A549 treated with dexamethasone at 1 μM for 4 hours (cell line): ENCODE data around the gene TMEM40. TPM values are rescaled to one million over a fixed set of nuclear protein-coding genes. Genes with fewer than 3 reads are reported as not detected.

Experiments
- total RNA-seq: library from RNA; stranded (reverse); fragments of 200-300 nt; extraction: Qiagen RNA extraction; gene quantifications from 5 replicates; pipeline ENCODE4 v1.2.3, GENCODE V29; 2022

The TMEM40 gene
- total RNA-seq, result 0.18 to 0.51 TPM (median 0.30 TPM) in 4 of 5 replicates, not detected in the other

DNA sequence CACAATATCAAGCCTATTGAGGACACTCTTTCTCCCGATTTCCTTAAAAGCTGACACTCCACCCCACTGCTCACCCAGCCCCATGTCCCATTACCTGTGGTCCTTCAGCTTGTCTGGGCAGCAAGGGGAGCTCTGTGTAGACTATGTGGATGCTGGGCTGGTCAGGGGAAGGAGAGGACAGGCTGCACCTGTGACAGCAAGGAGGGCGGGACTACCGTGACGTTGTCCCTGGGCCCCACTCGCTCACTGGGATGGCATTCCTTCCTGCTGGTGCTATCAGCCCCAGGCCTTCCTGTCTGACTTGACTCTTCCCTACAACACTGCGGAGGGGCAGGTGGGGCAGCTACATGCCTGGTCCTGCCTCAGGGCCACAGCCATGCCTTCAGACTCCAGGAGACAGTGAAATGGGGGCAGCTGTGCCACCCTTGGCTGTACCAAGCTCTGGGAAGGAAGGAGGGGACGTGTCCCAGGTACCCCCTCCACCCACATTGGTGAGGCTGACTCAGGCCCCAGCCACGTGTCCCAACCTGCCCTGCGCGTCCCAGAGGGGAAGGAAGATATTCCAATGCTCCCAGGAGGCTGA, at the start of gene TMEM40:
Gene TMEM40, minus strand, starts transcription at position 163 of the 583 bp plus-strand sequence. CDS start 9,427 bp downstream, outside the sequence.

DNA sequence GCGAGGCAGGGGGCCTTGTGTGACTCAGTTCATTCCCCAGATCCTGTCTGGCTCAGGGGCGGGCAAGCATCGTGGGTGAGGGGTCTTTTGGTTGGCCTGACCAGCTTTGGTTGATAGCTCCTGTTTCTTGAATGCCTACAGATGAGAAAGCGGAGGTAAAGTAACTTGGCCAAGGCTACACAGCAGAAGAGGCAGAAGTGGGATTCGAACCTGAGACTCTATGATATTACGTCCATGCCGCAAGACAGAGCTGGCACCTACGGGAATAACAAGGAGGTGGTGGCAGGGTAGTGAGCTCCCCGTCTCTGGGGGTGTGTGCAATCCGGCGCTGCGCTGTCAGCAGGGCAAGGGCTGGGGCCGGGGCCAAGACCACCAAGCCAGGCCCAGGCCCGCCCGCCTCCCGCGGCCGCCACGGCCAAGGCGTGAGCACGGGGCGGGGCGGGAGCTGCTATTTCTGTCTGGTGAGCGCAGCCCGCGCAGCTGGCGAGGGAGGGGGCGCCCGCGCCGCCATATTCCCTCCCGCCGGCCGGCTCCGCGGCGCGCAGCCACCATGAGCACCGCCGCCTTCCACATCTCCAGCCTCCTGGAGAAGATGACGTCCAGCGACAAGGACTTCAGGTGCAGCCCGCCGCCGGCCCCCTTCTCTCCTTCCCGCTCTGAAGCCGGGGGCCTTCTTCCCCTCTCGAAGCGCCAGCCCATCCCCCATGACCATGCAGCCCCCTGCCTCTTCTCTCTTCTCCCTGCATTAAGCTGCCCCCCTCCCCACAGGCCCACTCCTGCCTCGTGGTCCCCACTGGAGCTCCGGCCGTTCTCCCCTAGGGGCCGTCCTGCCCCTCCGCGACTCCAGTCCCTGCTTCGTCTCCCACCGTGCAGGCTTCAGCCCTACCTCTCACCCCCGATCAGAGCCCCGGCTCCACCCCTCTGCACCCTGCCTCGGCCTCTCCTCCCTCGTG, 37.4 kb upstream of the TMEM40 start, which contains the start of gene CAND2:
Gene CAND2, plus strand, starts transcription at position 510 of the 953 bp plus-strand sequence. Its CDS starts 41 bp downstream, at position 551.

Other genes starting within 250 kb of the TMEM40 start
- not detected in 5 replicates for gene MKRN2OS, start 213.8 kb downstream of the TMEM40 start, total RNA-seq
- gene MKRN2, start 202.2 kb downstream of the TMEM40 start, total RNA-seq, result 24.3 to 27.7 TPM (median 26.7 TPM) in 5 replicates
- gene RAF1, start 95.1 kb downstream of the TMEM40 start, total RNA-seq, result 56.8 to 65.8 TPM (median 62.4 TPM) in 5 replicates
- gene CAND2, start 37.4 kb upstream of the TMEM40 start, total RNA-seq, result 0.21 to 0.47 TPM (median 0.39 TPM) in 5 replicates
- 2,252 to 2,726 TPM (median 2,282 TPM) in 5 replicates for gene RPL32, start 82.3 kb upstream of the TMEM40 start, total RNA-seq